Measurements from ENCODE around the gene AUTS2. TPM values are rescaled to one million over a fixed set of nuclear protein-coding genes. Genes with fewer than 3 reads are reported as not detected.

The AUTS2 gene
- total and polyA plus RNA-seq, 9 of the 15 experiments (the other 6 are each of a cell fraction or from before 2014, with no cell fraction given), result 0.58 TPM; not detected in 8

DNA sequence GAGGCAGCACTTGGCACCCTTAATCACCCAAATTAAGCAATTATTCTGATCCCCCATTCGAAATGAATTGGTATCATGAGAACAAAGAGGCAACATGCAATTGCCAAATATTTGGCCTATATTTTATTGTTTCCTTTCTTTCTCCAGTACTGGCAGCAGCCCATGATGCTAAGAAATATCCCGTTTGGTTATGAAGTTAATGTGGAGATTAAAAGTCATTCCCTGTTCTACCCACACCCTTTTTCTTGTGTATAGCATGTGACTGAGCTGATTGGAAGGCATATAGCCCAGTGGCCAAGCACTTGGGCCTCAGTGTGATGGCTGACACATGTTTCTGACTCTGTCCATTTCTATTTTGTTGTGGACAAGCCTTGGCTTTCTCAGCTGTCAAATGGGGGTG, 841.4 kb downstream of the AUTS2 start (continued):
- TF ChIP-seq, protein P1, sequence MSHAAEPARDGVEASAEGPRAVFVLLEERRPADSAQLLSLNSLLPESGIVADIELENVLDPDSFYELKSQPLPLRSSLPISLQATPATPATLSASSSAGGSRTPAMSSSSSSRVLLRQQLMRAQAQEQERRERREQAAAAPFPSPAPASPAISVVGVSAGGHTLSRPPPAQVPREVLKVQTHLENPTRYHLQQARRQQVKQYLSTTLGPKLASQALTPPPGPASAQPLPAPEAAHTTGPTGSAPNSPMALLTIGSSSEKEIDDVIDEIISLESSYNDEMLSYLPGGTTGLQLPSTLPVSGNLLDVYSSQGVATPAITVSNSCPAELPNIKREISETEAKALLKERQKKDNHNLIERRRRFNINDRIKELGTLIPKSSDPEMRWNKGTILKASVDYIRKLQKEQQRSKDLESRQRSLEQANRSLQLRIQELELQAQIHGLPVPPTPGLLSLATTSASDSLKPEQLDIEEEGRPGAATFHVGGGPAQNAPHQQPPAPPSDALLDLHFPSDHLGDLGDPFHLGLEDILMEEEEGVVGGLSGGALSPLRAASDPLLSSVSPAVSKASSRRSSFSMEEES (CRISPR knock-in tag; IDR thresholded peaks at IDR 0.05), result no peak

DNA sequence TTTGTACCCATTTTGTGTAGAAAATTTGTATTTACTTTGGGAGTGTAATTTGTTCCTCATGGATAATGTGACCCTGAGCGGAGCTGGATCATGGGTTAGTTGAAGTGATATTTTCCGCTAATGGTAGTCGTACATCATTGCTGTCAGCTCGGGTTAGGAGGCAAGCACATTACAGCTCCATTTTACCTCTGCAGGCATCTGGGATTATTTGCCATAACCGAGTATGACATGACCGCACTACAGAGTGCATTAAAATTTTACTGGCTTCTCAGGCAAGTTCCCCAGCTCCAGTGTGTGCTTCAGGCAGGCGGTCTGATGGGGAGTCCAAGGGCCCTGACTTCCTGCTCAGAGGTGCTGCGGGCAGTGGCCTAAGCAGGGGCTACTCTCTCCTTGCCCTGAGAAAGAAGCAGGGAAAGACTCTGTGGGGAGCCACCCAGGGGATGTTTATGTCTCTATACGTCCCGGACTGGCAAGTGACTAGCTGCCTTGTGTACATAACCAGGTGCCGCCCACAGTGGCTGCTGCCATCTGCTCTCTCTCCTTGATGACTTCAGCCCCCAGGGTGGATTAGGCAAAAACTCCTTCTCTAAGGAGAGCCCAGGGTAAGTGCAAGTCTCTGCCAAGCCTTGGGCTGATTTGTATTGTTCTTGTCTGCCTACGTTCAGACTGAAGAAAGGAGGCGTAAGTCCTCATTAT, 848.3 kb downstream of the AUTS2 start:
- no TSS peak for BruUV-seq (replicated peaks)
- TF ChIP-seq, protein P2, sequence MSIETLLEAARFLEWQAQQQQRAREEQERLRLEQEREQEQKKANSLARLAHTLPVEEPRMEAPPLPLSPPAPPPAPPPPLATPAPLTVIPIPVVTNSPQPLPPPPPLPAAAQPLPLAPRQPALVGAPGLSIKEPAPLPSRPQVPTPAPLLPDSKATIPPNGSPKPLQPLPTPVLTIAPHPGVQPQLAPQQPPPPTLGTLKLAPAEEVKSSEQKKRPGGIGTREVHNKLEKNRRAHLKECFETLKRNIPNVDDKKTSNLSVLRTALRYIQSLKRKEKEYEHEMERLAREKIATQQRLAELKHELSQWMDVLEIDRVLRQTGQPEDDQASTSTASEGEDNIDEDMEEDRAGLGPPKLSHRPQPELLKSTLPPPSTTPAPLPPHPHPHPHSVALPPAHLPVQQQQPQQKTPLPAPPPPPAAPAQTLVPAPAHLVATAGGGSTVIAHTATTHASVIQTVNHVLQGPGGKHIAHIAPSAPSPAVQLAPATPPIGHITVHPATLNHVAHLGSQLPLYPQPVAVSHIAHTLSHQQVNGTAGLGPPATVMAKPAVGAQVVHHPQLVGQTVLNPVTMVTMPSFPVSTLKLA (conservative IDR thresholded peaks at IDR 0.05), result no peak
- TF ChIP-seq MTA3 (IDR thresholded peaks at IDR 0.05; ENCODE audit: borderline replicate concordance) (no peak), CREBBP (IDR thresholded peaks at IDR 0.05; ENCODE audit: low read depth, low read length) (no peak), POLR3G (IDR thresholded peaks at IDR 0.05; ENCODE audit: extremely low read depth, insufficient read length, insufficient replicate concordance) (no peak), NFYB (IDR thresholded peaks at IDR 0.05; ENCODE audit: extremely low read depth, insufficient read length) (no peak), SAFB2 (IDR thresholded peaks at IDR 0.05; ENCODE audit: borderline replicate concordance, low read depth, low read length, severe bottlenecking) (no peak)
- TF ChIP-seq, protein P3, sequence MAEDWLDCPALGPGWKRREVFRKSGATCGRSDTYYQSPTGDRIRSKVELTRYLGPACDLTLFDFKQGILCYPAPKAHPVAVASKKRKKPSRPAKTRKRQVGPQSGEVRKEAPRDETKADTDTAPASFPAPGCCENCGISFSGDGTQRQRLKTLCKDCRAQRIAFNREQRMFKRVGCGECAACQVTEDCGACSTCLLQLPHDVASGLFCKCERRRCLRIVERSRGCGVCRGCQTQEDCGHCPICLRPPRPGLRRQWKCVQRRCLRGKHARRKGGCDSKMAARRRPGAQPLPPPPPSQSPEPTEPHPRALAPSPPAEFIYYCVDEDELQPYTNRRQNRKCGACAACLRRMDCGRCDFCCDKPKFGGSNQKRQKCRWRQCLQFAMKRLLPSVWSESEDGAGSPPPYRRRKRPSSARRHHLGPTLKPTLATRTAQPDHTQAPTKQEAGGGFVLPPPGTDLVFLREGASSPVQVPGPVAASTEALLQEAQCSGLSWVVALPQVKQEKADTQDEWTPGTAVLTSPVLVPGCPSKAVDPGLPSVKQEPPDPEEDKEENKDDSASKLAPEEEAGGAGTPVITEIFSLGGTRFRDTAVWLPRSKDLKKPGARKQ (CRISPR knock-in tag; IDR thresholded peaks at IDR 0.05), result no peak
- no peak for ATAC-seq
- Histone ChIP-seq H3K36me3 (ENCODE audit: control insufficient read depth, insufficient read depth, low read length) (no peaks in the 10 kb centered on the region), H3K27ac (ENCODE audit: extremely low read depth, low read depth, low read length) (no peak overlapping the region), H3K27me3 (ENCODE audit: control insufficient read depth in 2 of 2, insufficient read depth in 2 of 2, low read length in 2 of 2) (peaks cover 13 to 21% of the 10 kb centered on the region in 2 experiments; a peak in 4 of 5 replicates), H3K4me1 (replicated peaks in 1 of 2; ENCODE audit: control insufficient read depth in 2 of 2, insufficient read depth in 2 of 2, low read length in 2 of 2) (no peaks in the 10 kb centered on the region), H3K79me2 (ENCODE audit: control insufficient read depth, insufficient read depth, low read length) (no peaks in the 10 kb centered on the region), H3K9me1 (ENCODE audit: control insufficient read depth, insufficient read depth, low read length) (no peaks in the 10 kb centered on the region), H3K4me2 (ENCODE audit: insufficient read depth, low read length) (no peak overlapping the region), H3K9me3 (replicated peaks; ENCODE audit: control insufficient read depth, insufficient read depth, low read depth, low read length) (no peaks in the 10 kb centered on the region), H2AFZ (ENCODE audit: low read depth, low read length) (no peak overlapping the region), H3K4me3 (no peak overlapping the region), H4K20me1 (replicated peaks; ENCODE audit: control insufficient read depth, insufficient read depth, low read length) (no peaks in the 10 kb centered on the region), H3K9ac (ENCODE audit: insufficient read depth in 1 of 2, low read depth in 2 of 2, low read length in 2 of 2) (no peak overlapping the region)
- WGBS (ENCODE audit: insufficient coverage, low coverage, missing lambda C conversion rate), result 1% methylated on average over 13 of the region's 13 CpGs
- DNase-seq (ENCODE audit: extremely low read depth in 1 of 4, low spot score in 3 of 4), result no peak
- no peak for FAIRE-seq
- intact Hi-C loops (cut with micrococcal nuclease) (no loop called here), in situ Hi-C loops (cut with MboI) (no loop called here)
- POLR2A ChIA-PET, result interaction anchor here (0.6 kb wide), 1 partner anchor 328 kb away, joined by 3 read pairs; no protein-coding TSS in a partner anchor
- CTCF ChIA-PET (ENCODE audit: low intra/inter-chr PET ratio), result no interaction called here
